ENCODE measurements around the gene GFOD1. TPM values are rescaled to one million over a fixed set of nuclear protein-coding genes. Genes with fewer than 3 reads are reported as not detected.
"Not testable (repeated sequence)": the region's sequence is repeated elsewhere in the genome, so short reads cannot be mapped to it uniquely, and the experiment has no call there.

Gene GFOD1
- polyA plus RNA-seq, 1 of the 3 experiments (the other 2 are of a cell fraction): 1.6 TPM

DNA sequence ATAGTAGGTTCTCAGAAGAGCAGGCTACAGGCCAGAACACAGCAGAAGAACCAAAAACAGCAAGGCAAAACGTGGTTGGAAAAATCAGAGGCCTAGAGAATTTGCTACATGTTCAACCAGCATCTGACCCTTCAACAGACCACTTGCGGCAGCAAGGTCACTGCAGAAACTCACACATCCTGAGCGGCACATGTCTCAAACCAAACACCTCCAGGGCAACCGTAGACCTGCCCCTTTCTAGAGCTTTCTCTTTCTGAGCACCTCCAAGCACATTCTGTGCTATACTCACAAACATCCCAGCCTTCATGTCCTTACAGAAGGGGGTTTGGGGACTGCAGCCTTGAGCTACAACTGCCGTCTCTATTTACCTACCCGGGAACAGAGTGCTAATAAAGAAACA, 52.6 kb downstream of the GFOD1 start:
- Histone ChIP-seq H3K27me3 (ENCODE audit: insufficient read depth) (no peaks in the 10 kb centered on the region), H3K9ac (no peak overlapping the region), H3K79me2 (ENCODE audit: insufficient read depth) (no peaks in the 10 kb centered on the region), H3K36me3 (replicated peaks in 1 of 2; ENCODE audit: control insufficient read depth in 1 of 2, insufficient read depth in 2 of 2, low read length in 1 of 2) (no peaks in the 10 kb centered on the region), H3K9me3 (no peaks in the 10 kb centered on the region), H2AFZ (ENCODE audit: low read depth) (no peak overlapping the region), H4K20me1 (ENCODE audit: insufficient read depth) (no peaks in the 10 kb centered on the region), H3F3A (replicated peaks; ENCODE audit: insufficient read depth) (no peaks in the 10 kb centered on the region), H3K4me1 (ENCODE audit: control insufficient read depth in 1 of 2, insufficient read depth in 2 of 2, low read depth in 1 of 2, low read length in 1 of 2) (peaks cover 0 to 4% of the 10 kb centered on the region in 2 experiments; a peak in 2 of 4 replicates), H3K27ac (ENCODE audit: low read depth in 2 of 2, low read length in 1 of 2) (no peak overlapping the region), H3K4me2 (no peak overlapping the region), H3K4me3 (ENCODE audit: low read depth in 2 of 2, low read length in 1 of 2) (no peak overlapping the region), H3K9me2 (no peaks in the 10 kb centered on the region)
- DNase-seq: no peak
- TF ChIP-seq RAD21 (IDR thresholded peaks at IDR 0.05; ENCODE audit: low read length) (no peak), EP300 (IDR thresholded peaks at IDR 0.05; ENCODE audit: borderline replicate concordance in 1 of 2, low read depth in 1 of 2, low read length in 1 of 2) (no peak), SIN3A (IDR thresholded peaks at IDR 0.05; ENCODE audit: borderline replicate concordance, low read depth, low read length) (no peak), TAF1 (IDR thresholded peaks at IDR 0.05; ENCODE audit: borderline replicate concordance, low read depth, low read length) (no peak), NRF1 (IDR thresholded peaks at IDR 0.05; ENCODE audit: low read depth, low read length) (no peak)
- TF ChIP-seq, protein P1, sequence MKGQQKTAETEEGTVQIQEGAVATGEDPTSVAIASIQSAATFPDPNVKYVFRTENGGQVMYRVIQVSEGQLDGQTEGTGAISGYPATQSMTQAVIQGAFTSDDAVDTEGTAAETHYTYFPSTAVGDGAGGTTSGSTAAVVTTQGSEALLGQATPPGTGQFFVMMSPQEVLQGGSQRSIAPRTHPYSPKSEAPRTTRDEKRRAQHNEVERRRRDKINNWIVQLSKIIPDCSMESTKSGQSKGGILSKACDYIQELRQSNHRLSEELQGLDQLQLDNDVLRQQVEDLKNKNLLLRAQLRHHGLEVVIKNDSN (IDR thresholded peaks at IDR 0.05; ENCODE audit: borderline replicate concordance, low read depth): no peak
- TF ChIP-seq, protein P2, sequence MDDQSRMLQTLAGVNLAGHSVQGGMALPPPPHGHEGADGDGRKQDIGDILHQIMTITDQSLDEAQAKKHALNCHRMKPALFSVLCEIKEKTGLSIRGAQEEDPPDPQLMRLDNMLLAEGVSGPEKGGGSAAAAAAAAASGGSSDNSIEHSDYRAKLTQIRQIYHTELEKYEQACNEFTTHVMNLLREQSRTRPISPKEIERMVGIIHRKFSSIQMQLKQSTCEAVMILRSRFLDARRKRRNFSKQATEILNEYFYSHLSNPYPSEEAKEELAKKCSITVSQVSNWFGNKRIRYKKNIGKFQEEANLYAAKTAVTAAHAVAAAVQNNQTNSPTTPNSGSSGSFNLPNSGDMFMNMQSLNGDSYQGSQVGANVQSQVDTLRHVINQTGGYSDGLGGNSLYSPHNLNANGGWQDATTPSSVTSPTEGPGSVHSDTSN (IDR thresholded peaks at IDR 0.05): no peak
- POLR2A ChIA-PET: no interaction called here
- CTCF ChIA-PET: no interaction called here
- WGBS (ENCODE audit: low lambda C conversion rate): 82% methylated on average over 6 of the region's 6 CpGs

DNA sequence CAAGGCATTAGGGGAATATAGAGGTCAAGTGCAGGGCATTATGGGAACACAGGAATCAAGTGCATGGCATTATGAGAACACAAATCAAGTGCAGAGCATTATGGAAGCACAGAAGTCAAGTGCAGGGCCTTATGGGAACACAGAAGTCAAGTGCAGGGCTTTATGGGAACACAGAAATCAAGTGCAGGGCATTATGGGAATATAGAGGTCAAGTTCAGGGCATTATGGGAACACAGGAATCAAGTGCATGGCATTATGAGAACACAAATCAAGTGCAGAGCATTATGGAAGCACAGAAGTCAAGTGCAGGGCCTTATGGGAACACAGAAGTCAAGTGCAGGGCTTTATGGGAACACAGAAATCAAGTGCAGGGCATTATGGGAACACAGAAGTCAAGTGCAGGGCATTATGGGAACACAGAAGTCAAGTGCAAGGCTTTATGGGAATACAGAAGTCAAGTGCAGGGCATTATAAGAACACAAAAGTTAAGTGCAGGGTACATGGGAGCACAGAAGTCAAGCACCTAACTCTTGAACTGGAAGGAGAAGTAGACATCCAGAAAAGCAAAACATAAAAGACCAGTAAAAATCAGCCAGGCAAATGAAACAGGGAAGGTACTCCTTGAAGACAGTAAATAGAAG, 53.1 kb downstream of the GFOD1 start:
- DNase-seq, POLR2A ChIA-PET, CTCF ChIA-PET: not testable (repeated sequence)

DNA sequence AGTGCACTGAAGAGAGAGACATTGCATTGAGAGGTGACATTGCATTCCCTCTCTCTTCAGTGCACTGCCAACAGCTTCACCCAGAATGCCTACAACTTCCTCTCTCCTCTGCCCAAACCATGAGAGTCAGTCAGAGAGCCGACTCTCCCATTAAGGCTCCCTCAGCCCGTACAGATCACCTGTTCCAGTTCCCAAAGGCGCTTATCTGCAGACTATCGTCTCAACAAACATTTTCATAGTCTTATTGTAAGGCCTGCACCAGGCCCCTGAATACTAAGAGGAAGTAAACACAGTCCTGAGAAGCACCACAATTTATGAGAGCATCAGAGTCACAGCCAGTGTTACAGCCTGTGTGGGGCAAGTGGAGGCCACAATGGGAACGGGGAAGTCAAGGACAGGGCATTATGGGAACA, 53.7 kb downstream of the GFOD1 start:
- Histone ChIP-seq H3K4me1 (ENCODE audit: control insufficient read depth in 1 of 2, insufficient read depth in 2 of 2, low read depth in 1 of 2, low read length in 1 of 2) (peaks cover 0 to 4% of the 10 kb centered on the region in 2 experiments; a peak in 2 of 4 replicates), H2AFZ (ENCODE audit: low read depth) (no peak overlapping the region), H4K20me1 (ENCODE audit: insufficient read depth) (no peaks in the 10 kb centered on the region), H3K27me3 (ENCODE audit: insufficient read depth) (no peaks in the 10 kb centered on the region), H3K36me3 (replicated peaks in 1 of 2; ENCODE audit: control insufficient read depth in 1 of 2, insufficient read depth in 2 of 2, low read length in 1 of 2) (no peaks in the 10 kb centered on the region), H3K79me2 (ENCODE audit: insufficient read depth) (no peaks in the 10 kb centered on the region), H3K9ac (no peak overlapping the region), H3K4me2 (no peak overlapping the region), H3K9me3 (no peaks in the 10 kb centered on the region), H3K27ac (ENCODE audit: low read depth in 2 of 2, low read length in 1 of 2) (no peak overlapping the region), H3K4me3 (ENCODE audit: low read depth in 2 of 2, low read length in 1 of 2) (no peak overlapping the region), H3F3A (replicated peaks; ENCODE audit: insufficient read depth) (no peaks in the 10 kb centered on the region), H3K9me2 (no peaks in the 10 kb centered on the region)
- 90% methylated on average over 5 of the region's 5 CpGs for WGBS (ENCODE audit: low lambda C conversion rate)
- TF ChIP-seq, protein P3, sequence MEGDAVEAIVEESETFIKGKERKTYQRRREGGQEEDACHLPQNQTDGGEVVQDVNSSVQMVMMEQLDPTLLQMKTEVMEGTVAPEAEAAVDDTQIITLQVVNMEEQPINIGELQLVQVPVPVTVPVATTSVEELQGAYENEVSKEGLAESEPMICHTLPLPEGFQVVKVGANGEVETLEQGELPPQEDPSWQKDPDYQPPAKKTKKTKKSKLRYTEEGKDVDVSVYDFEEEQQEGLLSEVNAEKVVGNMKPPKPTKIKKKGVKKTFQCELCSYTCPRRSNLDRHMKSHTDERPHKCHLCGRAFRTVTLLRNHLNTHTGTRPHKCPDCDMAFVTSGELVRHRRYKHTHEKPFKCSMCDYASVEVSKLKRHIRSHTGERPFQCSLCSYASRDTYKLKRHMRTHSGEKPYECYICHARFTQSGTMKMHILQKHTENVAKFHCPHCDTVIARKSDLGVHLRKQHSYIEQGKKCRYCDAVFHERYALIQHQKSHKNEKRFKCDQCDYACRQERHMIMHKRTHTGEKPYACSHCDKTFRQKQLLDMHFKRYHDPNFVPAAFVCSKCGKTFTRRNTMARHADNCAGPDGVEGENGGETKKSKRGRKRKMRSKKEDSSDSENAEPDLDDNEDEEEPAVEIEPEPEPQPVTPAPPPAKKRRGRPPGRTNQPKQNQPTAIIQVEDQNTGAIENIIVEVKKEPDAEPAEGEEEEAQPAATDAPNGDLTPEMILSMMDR (IDR thresholded peaks at IDR 0.05): no peak
- TF ChIP-seq EZH2phosphoT487 (IDR thresholded peaks at IDR 0.05; ENCODE audit: borderline replicate concordance, low read depth): no peak
- TF ChIP-seq, protein P4, sequence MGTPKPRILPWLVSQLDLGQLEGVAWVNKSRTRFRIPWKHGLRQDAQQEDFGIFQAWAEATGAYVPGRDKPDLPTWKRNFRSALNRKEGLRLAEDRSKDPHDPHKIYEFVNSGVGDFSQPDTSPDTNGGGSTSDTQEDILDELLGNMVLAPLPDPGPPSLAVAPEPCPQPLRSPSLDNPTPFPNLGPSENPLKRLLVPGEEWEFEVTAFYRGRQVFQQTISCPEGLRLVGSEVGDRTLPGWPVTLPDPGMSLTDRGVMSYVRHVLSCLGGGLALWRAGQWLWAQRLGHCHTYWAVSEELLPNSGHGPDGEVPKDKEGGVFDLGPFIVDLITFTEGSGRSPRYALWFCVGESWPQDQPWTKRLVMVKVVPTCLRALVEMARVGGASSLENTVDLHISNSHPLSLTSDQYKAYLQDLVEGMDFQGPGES (IDR thresholded peaks at IDR 0.05; ENCODE audit: low read depth, low read length): no peak
- no peak for TF ChIP-seq RXRA (IDR thresholded peaks at IDR 0.05; ENCODE audit: borderline replicate concordance, low read depth)
- no peak for TF ChIP-seq GATA2 (CRISPR knock-in tag; IDR thresholded peaks at IDR 0.05)
- POLR2A ChIA-PET: no interaction called here
- DNase-seq: no peak
- CTCF ChIA-PET: no interaction called here

More for the DNA sequence above, 53.1 kb downstream of the GFOD1 start:
- not testable (repeated sequence) for H3K27ac ChIP-seq (ENCODE audit: low read depth in 2 of 2, low read length in 1 of 2); H3K9me2 ChIP-seq; H4K20me1 ChIP-seq (ENCODE audit: insufficient read depth); H3K36me3 ChIP-seq (replicated peaks in 1 of 2; ENCODE audit: control insufficient read depth in 1 of 2, insufficient read depth in 2 of 2, low read length in 1 of 2); H3K9me3 ChIP-seq; H2AFZ ChIP-seq (ENCODE audit: low read depth); H3K79me2 ChIP-seq (ENCODE audit: insufficient read depth); H3F3A ChIP-seq (replicated peaks; ENCODE audit: insufficient read depth); H3K9ac ChIP-seq; H3K4me2 ChIP-seq; H3K4me3 ChIP-seq (ENCODE audit: low read depth in 2 of 2, low read length in 1 of 2); H3K27me3 ChIP-seq (ENCODE audit: insufficient read depth); H3K4me1 ChIP-seq (ENCODE audit: control insufficient read depth in 1 of 2, insufficient read depth in 2 of 2, low read depth in 1 of 2, low read length in 1 of 2)
